ENCODE measurements around the gene UBQLN4.

The UBQLN4 gene

DNA sequence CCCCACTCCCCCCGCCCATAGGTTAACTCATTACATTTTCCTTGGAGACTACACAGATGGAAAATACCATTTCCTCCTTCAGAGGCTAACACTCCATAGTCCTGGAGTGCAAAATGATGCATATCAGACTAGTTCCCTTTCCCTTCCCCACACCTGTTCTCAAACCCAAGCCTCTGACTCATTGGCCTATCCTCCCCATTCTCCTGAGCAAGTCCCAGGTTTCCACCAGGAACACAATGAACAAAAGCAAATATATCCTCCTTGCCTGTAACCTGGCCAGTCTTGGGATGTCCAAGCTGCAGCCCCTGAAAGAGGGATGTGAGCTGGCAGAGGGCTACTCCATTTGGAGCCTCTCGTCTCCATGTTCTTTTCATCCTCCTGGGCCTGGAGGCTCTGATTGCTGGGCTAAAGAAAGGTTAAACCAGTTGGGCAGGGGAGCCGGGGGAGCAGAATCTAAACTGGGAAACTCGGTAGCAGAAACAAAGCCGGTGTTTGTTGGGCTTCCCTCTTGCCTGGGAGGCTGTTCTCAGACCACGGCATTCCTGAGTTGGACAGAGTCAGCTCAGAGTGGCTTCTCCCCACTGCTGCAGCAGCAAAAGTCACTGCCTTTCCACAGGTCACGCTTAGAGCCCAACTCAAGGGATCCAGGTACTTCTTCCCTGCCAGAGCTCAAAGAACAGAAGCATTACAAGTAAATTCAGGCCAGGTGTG, 46.8 kb downstream of the UBQLN4 start:
- no peak overlapping the region for H3K4me3 ChIP-seq (ENCODE audit: control insufficient read depth, low read depth, low read length)
- no peak for DNase-seq (ENCODE audit: low read depth)
- TF ChIP-seq CTCF (IDR thresholded peaks at IDR 0.05; ENCODE audit: control insufficient read depth, insufficient read depth, low read depth, low read length, missing control alignments): no peak

DNA sequence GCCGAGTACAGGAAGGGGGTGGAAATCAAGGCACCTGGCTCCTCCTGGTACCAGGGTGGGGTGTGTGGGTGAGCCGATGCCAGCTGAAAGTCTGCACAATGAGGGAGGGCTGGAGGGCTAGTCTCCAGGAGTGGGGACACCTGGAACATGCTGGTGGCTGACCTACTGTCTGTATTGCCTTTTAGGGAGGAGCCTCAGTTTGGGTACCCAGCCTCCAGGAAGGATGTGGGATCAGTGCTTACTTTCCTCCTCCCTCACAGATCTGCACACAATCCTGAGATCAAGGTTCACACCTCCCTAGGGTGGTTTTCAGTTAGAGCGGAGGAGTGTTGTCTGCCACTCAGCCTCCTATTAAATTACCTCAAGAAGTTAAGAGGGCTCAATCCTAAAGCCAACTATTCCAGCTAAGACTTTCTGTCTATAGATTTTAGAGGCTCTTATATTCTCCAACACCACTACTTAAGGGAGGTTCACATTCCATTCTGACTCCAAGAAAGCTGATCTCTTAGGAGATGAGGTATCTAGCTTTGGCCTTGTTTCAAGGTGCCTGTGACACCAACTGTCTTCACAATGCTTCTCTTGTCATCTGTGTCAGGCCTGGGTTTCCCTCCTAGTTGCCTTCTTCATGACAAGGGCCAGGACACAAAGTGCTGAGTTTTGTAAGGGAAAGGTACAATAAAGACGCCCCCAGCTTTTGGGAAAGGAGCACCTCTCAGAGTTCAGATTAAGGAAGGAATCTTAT, 48.6 kb downstream of the UBQLN4 start:
- DNase-seq (ENCODE audit: low read depth): no peak
- H3K4me3 ChIP-seq (ENCODE audit: control insufficient read depth, low read depth, low read length): no peak overlapping the region
- TF ChIP-seq CTCF (IDR thresholded peaks at IDR 0.05; ENCODE audit: control insufficient read depth, insufficient read depth, low read depth, low read length, missing control alignments): no peak

DNA sequence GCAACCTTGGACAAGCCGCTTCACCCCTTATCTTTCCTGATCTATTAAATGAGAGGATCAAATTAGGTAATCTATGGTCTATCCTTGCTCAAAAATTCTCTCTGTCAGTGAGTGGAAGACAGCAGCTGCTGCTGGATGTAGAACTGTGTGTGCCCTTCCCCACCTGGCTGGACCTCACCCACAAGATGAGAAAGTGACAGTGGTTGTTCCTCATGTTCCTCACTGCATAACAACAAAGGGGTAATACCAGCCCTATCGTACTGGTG, 49.7 kb downstream of the UBQLN4 start:
- no peak overlapping the region for H3K4me3 ChIP-seq (ENCODE audit: control insufficient read depth, low read depth, low read length)
- TF ChIP-seq CTCF (IDR thresholded peaks at IDR 0.05; ENCODE audit: control insufficient read depth, insufficient read depth, low read depth, low read length, missing control alignments): no peak
- DNase-seq (ENCODE audit: low read depth): no peak

- no peak for TF ChIP-seq CTCF (IDR thresholded peaks at IDR 0.05; ENCODE audit: control insufficient read depth, insufficient read depth, low read depth, low read length, missing control alignments)
- H3K4me3 ChIP-seq (ENCODE audit: control insufficient read depth, low read depth, low read length): no peak overlapping the region
- DNase-seq (ENCODE audit: low read depth): no peak
These were observed 51.2 kb downstream of the UBQLN4 start for GRCh38 chr1:156002188-156002911.

- no peak overlapping the region for H3K4me3 ChIP-seq (ENCODE audit: control insufficient read depth, low read depth, low read length)
- TF ChIP-seq CTCF (IDR thresholded peaks at IDR 0.05; ENCODE audit: control insufficient read depth, insufficient read depth, low read depth, low read length, missing control alignments): no peak
- no peak for DNase-seq (ENCODE audit: low read depth)
These were observed 51.9 kb downstream of the UBQLN4 start for GRCh38 chr1:156001662-156002171.

DNA sequence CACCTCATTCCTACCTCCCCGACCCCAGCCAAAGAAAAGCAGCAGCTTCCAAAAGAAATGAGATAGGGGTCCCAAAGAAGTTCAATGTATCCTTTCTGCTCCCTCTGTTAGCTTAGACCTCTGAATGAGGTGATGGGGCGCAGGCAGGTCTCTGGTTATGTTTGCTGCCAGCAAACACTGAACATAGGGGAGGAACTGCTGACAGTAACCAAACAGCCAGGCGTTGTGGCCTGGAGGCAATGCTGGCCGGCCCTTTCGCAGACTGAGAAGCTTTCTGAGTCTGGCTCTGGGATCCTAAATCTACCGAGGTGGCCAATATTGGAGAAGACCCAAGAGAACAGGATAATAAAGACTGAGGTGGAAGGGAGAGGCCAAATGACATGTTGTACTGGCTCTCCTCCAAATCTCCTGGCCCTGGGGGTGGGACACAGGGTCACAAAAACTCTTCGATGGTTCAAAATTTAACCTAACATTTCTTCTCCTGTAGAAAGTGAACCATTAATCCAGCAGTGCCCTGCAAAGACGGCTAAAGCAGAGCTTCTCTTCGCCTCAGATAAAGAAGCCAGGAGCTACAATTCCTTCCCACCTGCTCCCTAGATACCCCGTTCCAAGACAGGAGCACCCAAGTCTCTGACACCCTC, 52.5 kb downstream of the UBQLN4 start:
- no peak overlapping the region for H3K4me3 ChIP-seq (ENCODE audit: control insufficient read depth, low read depth, low read length)
- no peak for DNase-seq (ENCODE audit: low read depth)
- TF ChIP-seq CTCF (IDR thresholded peaks at IDR 0.05; ENCODE audit: control insufficient read depth, insufficient read depth, low read depth, low read length, missing control alignments): no peak

All from AG09309 (cell line).